Effector memory CD4-positive, alpha-beta T cell (primary cell): ENCODE results near the gene SLC23A2.

ENCODE experiments used
- DNase-seq, 3 donors: peaks; one replicate each; pipeline ENCODE4 v3.0.0-alpha.2; 2020
- H3K27ac ChIP-seq: 2 replicates; pipeline ENCODE4 v1.7.0; 2013; ENCODE audit warnings: mild to moderate bottlenecking, low read length, moderate library complexity; ENCODE audit not compliant: insufficient read depth, poor library complexity, severe bottlenecking
- H3K27me3 ChIP-seq: replicated peaks from 2 replicates; pipeline ENCODE4 v1.7.0; 2013; ENCODE audit warnings: mild to moderate bottlenecking, low read length; ENCODE audit not compliant: insufficient read depth, control insufficient read depth, poor library complexity, severe bottlenecking
- H3K36me3 ChIP-seq: 2 replicates; pipeline ENCODE4 v1.7.0; 2013; ENCODE audit warnings: mild to moderate bottlenecking, low read length, moderate library complexity; ENCODE audit not compliant: control insufficient read depth, insufficient read depth
- H3K4me1 ChIP-seq: 2 replicates; pipeline ENCODE4 v1.7.0; 2013; ENCODE audit warnings: low read length, mild to moderate bottlenecking; ENCODE audit not compliant: control insufficient read depth, insufficient read depth, poor library complexity, severe bottlenecking
- H3K4me3 ChIP-seq: 2 replicates; pipeline ENCODE4 v1.7.0; 2013; ENCODE audit warnings: low read length, low read depth, mild to moderate bottlenecking; ENCODE audit not compliant: insufficient read depth, poor library complexity, severe bottlenecking
- H3K9me3 ChIP-seq: 2 replicates; pipeline ENCODE4 v1.7.0; 2013; ENCODE audit warnings: mild to moderate bottlenecking, low read length, moderate library complexity; ENCODE audit not compliant: control insufficient read depth

The SLC23A2 gene

DNA sequence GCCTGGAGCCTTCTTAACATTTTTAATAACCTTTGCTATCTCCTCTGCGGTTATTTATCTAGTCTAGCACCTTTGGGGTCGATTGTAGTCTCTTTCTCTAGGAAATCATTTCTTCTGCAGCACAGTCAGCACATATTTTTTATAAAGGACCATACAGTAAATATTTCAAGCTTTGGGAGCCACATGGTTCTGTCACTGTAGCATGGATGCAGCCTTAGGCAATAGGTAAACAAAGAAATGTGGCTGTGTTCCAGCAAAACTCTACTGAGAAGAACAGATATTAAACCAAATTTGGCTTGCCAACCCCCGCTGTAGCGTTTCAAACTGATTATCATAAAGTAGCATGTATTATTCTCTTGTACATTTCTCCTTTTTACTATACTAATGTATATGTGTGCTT, 95.7 kb downstream of the SLC23A2 start:
- no peaks in the 10 kb centered on the region for H3K9me3 ChIP-seq
- H3K27ac ChIP-seq, result no peak overlapping the region
- H3K27me3 ChIP-seq, result no peaks in the 10 kb centered on the region
- H3K4me3 ChIP-seq, result no peak overlapping the region
- H3K36me3 ChIP-seq, result peaks cover 7% of the 10 kb centered on the region
- no peak for DNase-seq
- no peaks in the 10 kb centered on the region for H3K4me1 ChIP-seq

DNA sequence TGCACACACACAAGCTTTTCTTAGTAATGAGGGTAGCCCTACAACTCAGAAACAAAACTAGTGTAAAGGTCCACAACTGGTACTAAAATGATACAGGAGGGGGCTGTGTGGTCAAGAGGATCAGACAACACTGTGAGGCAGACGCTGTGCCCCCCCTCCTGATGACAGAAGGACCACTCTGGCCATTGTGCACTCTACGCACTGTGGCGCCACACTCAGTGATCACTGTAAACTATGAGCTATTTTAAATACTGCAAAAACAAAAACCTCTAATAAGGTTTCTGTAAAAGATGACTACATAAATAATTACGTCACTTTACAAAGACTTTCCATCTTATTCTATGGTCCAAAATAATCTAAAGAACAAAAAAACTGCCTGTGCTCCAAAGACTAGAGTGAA, 96.1 kb downstream of the SLC23A2 start:
- no peaks in the 10 kb centered on the region for H3K9me3 ChIP-seq
- H3K27me3 ChIP-seq, result no peaks in the 10 kb centered on the region
- peaks cover 7% of the 10 kb centered on the region for H3K36me3 ChIP-seq
- H3K4me3 ChIP-seq, result no peak overlapping the region
- H3K27ac ChIP-seq, result no peak overlapping the region
- no peak for DNase-seq
- no peaks in the 10 kb centered on the region for H3K4me1 ChIP-seq

DNA sequence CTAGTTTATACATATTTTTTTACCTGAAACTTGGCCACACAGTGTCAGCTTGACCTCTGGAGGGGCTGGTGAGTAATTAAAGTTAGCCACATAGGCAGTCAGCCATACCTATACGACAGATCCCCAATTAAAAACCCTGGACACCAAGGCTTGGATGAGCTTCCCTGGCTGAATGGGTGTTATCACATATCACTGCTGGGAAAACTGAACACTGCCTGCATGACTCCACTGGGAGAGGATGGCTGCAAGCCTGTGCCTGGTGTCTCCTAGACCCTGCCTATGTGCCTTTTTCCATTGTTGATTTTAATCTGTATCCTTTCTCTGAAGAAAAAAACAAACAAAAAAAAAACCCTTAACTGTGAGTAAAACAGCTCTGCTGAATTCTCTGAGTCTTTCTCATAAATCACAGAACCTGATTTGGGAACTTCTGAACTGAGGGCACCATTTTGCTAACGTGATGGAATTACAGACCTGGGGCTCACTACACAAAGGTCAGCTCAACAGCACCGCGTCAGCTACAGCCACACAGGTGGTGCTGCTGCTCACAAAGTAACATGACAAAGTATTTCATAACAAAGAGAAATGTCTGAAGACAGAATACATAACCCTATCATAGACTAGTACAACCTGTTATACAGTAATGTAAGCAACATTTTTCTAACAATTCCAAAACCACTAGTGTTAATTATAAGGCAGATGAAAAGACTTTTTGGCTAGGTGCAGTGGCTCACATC, 97.0 kb downstream of the SLC23A2 start:
- no peaks in the 10 kb centered on the region for H3K9me3 ChIP-seq
- no peaks in the 10 kb centered on the region for H3K4me1 ChIP-seq
- DNase-seq, result no peak
- no peaks in the 10 kb centered on the region for H3K27me3 ChIP-seq
- H3K27ac ChIP-seq, result no peak overlapping the region
- peaks cover 7% of the 10 kb centered on the region for H3K36me3 ChIP-seq
- H3K4me3 ChIP-seq, result no peak overlapping the region

DNA sequence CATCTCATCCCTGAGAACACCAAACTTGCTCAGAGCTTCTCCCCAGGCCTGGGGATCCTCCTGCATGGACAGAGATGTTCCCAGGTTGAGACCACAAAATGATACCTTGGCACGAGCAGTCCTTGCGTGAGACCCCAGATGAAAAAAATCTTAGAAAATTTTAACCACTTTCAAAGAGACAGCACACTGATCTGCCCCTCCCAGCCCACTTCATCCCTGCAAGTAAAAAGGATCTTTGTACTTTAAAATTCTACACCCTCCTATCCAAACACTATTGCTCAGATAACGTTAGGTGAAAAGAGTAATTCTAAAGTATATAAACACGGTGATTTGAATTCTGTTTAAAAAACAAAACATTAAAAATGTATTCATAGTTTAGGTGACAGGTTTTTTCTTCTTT, 98.5 kb downstream of the SLC23A2 start:
- H3K27me3 ChIP-seq, result no peaks in the 10 kb centered on the region
- no peaks in the 10 kb centered on the region for H3K4me1 ChIP-seq
- no peak overlapping the region for H3K27ac ChIP-seq
- H3K4me3 ChIP-seq, result no peak overlapping the region
- no peaks in the 10 kb centered on the region for H3K9me3 ChIP-seq
- peaks cover 7% of the 10 kb centered on the region for H3K36me3 ChIP-seq
- no peak for DNase-seq

DNA sequence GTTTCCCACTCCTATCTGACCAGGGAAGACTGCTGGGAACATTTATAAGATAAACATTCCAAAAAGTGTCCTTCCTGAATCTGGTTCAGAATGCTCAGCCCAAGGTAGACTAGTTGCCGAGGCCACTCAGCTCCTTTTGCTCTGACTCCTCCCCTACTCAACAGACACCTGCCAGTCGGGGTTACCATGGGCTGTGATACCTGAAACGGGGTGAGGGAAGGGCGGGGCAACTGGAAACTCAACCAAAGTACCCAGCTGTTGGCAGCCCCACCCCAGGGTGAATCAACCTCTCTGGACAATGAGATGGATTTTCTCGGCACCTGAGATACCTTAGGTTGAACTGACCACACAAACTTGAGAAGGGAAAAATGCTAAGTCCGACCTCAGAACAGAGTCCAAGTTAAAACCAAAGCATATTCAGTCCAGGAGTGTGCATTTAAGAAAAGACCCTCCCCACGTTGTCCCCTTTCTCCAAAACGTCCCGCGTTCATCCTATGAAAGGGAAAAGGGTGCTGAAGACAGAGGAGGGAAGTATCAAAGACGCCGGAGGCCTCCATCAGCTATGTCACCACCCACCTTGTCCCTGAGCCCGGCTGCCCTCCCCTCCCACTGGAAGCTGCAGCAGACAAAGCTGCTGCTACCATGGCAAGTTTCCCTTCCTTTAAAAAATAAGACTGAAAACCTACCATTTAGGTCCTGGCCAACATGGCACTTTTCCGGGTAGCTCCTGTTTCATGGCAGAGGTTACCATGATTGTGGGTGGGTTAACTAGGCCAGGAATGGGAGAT, 100.1 kb downstream of the SLC23A2 start:
- Histone ChIP-seq H3K27me3 (no peaks in the 10 kb centered on the region), H3K9me3 (no peaks in the 10 kb centered on the region), H3K4me3 (no peak overlapping the region), H3K36me3 (peaks cover 7% of the 10 kb centered on the region), H3K4me1 (no peaks in the 10 kb centered on the region), H3K27ac (no peak overlapping the region)
- DNase-seq, result no peak

DNA sequence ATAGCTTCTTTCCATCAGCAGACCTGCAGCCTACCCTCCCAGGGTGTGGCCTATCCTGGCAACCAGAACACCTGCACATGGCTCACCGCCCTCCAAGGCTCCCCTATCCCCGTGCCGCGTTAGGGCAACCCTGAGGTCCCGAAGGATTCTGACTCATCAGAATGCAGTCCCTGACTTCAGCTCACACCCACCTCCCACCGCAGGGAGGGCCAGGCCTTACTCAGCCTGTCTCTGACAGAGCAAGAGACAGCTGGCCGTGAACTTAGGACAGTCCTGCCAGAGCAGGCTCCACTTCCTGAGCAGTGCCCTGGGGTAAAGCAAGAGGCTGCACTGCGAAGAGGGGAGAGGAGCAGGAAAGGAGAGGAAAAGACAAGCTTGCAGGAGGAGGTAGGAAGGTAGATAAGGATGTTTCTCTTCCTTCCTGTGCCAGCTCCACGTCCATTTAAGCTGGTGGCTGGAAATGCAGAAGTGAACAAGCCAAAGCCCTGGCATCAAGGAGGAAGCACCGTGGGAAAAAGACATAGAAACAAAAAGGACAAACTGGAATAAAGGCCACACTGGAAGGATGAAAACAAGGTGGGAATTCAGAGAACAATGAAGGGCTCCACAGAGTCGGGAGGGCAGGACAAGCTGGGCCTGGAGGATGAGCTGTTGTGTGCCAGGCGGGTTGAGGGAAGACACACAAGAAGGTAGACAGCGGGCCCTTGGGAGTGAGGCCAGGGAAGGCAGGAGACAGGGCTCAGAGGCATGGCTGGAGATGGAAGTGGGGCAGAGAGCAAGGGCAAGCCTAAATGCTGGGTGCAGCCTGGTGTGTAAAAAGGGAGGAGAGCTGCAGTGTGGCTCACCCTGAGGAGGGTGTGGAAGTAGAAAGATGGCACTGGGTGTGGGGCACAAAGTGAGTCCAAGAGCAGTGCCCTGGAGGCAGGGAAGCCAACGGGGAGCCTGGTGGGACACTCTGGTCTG, 102.7 kb downstream of the SLC23A2 start:
- DNase-seq, result no peak
- Histone ChIP-seq H3K36me3 (peaks cover 7% of the 10 kb centered on the region), H3K9me3 (no peaks in the 10 kb centered on the region), H3K4me1 (no peaks in the 10 kb centered on the region), H3K27me3 (no peaks in the 10 kb centered on the region), H3K4me3 (no peak overlapping the region), H3K27ac (no peak overlapping the region)

DNA sequence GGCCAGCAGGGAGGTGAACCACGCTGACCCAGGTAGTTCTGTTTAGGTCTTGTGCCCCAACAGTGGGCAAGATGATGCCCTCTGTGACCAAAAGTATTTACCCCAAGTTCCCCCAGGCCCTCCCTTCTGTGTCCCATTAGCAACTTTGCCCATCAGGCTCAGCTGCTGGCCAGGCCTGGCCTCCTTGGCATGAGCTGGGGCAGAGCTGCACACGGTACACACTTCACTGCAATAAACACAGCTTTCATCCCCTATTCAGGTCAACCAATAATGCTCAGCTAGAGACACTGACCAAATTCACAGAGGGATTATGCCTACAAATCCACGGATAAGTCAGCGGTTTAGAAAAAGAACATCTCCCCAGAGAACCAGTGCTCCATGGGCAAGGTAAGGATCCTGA, 103.7 kb downstream of the SLC23A2 start:
- DNase-seq, result no peak
- Histone ChIP-seq H3K4me1 (no peaks in the 10 kb centered on the region), H3K36me3 (peaks cover 7% of the 10 kb centered on the region), H3K4me3 (no peak overlapping the region), H3K9me3 (no peaks in the 10 kb centered on the region), H3K27me3 (no peaks in the 10 kb centered on the region), H3K27ac (no peak overlapping the region)

DNA sequence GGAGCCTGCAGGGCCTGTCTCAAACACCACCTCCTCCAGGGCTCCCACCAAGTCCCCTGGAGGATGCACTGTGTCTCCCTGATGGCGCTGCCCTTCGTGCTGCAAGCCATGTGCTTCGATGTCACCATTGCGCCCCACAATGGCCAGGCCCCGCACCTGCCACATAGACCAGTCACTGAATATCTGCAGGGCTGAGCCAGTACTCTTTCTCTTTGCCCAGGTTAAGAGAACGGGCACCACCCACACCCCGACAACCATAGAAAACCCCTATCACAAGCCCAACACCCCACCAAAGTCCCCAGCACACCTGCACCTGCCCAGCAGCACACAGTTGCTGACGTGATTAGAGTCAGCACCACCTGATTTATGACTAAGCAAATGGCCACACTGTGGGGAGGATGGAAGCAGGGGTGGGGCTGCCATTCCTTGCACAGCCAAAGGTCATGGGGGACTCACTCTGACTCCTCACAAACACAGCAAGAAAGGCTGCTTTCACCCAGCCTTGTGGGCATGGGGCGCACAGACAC, 104.3 kb downstream of the SLC23A2 start:
- peaks cover 7% of the 10 kb centered on the region for H3K36me3 ChIP-seq
- no peak for DNase-seq
- no peak overlapping the region for H3K4me3 ChIP-seq
- H3K27me3 ChIP-seq, result no peaks in the 10 kb centered on the region
- no peak overlapping the region for H3K27ac ChIP-seq
- no peaks in the 10 kb centered on the region for H3K9me3 ChIP-seq
- no peaks in the 10 kb centered on the region for H3K4me1 ChIP-seq

DNA sequence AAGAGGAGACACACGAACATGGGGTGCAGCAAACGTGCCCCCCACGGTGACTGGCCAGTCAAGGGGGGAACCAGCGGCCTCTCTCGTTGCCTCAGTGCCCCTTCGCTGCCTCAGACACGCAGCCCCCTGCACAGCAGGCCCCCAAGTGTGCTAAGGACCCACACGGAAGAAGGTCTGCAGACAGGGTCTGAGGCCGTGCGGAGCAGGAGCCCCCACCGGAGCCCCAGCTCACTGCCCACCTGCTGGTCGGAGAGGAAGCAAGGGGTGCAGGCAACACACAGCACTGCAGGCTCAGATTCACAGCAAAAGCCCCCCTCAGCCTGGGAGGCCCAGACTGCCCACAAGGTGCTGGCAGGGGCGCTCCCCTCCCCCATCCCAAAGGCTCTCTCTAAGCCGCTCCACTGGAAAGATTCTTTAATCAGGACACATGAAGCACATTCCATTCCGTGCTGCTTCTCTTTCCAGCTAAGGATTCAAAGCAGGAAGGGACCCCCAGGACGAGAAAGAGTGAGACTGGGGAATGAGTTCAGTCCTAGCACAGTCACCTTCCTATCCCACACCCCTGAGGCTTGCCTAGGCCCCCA, 105.1 kb downstream of the SLC23A2 start:
- H3K36me3 ChIP-seq, result no peaks in the 10 kb centered on the region
- no peaks in the 10 kb centered on the region for H3K27me3 ChIP-seq
- H3K27ac ChIP-seq, result no peak overlapping the region
- no peaks in the 10 kb centered on the region for H3K9me3 ChIP-seq
- no peak for DNase-seq
- no peaks in the 10 kb centered on the region for H3K4me1 ChIP-seq
- no peak overlapping the region for H3K4me3 ChIP-seq
